AG04449 (cell line): ENCODE results near the gene HTR4.
"Not testable (repeated sequence)": the region's sequence is repeated elsewhere in the genome, so short reads cannot be mapped to it uniquely, and the experiment has no call there.

Source experiments
- CTCF ChIA-PET: fragments of 350-600 bp; formaldehyde crosslinking; extraction: SDS; loops from one replicate; lab custom pipeline; 2021; ENCODE audit warnings: antibody characterized with exemption; lab: Yijun Ruan, JAX
- POLR2A ChIA-PET: fragments of 400-600, 350-600 bp; formaldehyde crosslinking; extraction: SDS; loops from one replicate; lab custom pipeline; 2020; ENCODE audit warnings: antibody characterized with exemption, inconsistent platforms; lab: Yijun Ruan, JAX
- DNase-seq: peaks from one replicate; pipeline ENCODE4 v3.0.0-alpha.2; 2010; ENCODE audit warnings: low read depth, low spot score
- H3K4me3 ChIP-seq: 2 replicates; pipeline ENCODE4 v1.5.1; 2011; ENCODE audit warnings: low read depth, mild to moderate bottlenecking, control low read depth, low read length
- CTCF ChIP-seq: IDR thresholded peaks from one replicate; pipeline ENCODE4 v1.5.1; 2011; ENCODE audit warnings: mild to moderate bottlenecking, moderate library complexity, low read length, control low read depth, inconsistent platforms; ENCODE audit not compliant: insufficient read depth; ENCODE audit errors: missing control alignments

The HTR4 gene

GRCh38 chr5:148469501-148469935 is 184.8 kb downstream of the HTR4 start:
- no peak overlapping the region for H3K4me3 ChIP-seq
- TF ChIP-seq CTCF = no peak
- peak; percentile 4 for DNase-seq
- ChIA-PET CTCF (interaction anchor here (2.3 kb wide), 1 partner anchor 13 kb away, joined by 17 read pairs; no protein-coding TSS in a partner anchor), POLR2A (no interaction called here)

GRCh38 chr5:148468746-148469145 is 185.6 kb downstream of the HTR4 start:
- POLR2A ChIA-PET, H3K4me3 ChIP-seq, DNase-seq: not testable (repeated sequence)
- CTCF ChIA-PET = interaction anchor here (0.9 to 2.3 kb wide), 2 partner anchors 14 kb away, joined by 3 to 17 read pairs; no protein-coding TSS in a partner anchor

- POLR2A ChIA-PET = no interaction called here
- TF ChIP-seq CTCF = no peak
- no peak for DNase-seq
- CTCF ChIA-PET = interaction anchor here (0.9 kb wide), 1 partner anchor 14 kb away, joined by 3 read pairs; no protein-coding TSS in a partner anchor
- H3K4me3 ChIP-seq = no peak overlapping the region
Measured at GRCh38 chr5:148467958-148468357, 186.4 kb downstream of the HTR4 start.

GRCh38 chr5:148466236-148466580 is 188.1 kb downstream of the HTR4 start:
- ChIA-PET POLR2A (no interaction called here), CTCF (interaction anchor here (1.7 kb wide), 1 partner anchor 21 kb away, joined by 4 read pairs; no protein-coding TSS in a partner anchor)
- TF ChIP-seq CTCF = no peak
- no peak overlapping the region for H3K4me3 ChIP-seq
- DNase-seq = no peak

GRCh38 chr5:148465381-148466235 is 188.7 kb downstream of the HTR4 start:
- no peak for TF ChIP-seq CTCF
- no peak for DNase-seq
- ChIA-PET POLR2A (no interaction called here), CTCF (interaction anchor here (1.7 kb wide), 1 partner anchor 20 kb away, joined by 4 read pairs; no protein-coding TSS in a partner anchor)
- H3K4me3 ChIP-seq = no peak overlapping the region

GRCh38 chr5:148459669-148460068 is 194.7 kb downstream of the HTR4 start:
- CTCF ChIA-PET = no interaction called here
- no peak overlapping the region for H3K4me3 ChIP-seq
- DNase-seq = no peak
- TF ChIP-seq CTCF = no peak
- POLR2A ChIA-PET = no interaction called here
